Measurements from ENCODE around the gene SDC1. TPM values are rescaled to one million over a fixed set of nuclear protein-coding genes. Genes with fewer than 3 reads are reported as not detected.

Gene SDC1
- total and polyA plus RNA-seq, 2 experiments from 2014 or later, result 92.3 to 107 TPM

DNA sequence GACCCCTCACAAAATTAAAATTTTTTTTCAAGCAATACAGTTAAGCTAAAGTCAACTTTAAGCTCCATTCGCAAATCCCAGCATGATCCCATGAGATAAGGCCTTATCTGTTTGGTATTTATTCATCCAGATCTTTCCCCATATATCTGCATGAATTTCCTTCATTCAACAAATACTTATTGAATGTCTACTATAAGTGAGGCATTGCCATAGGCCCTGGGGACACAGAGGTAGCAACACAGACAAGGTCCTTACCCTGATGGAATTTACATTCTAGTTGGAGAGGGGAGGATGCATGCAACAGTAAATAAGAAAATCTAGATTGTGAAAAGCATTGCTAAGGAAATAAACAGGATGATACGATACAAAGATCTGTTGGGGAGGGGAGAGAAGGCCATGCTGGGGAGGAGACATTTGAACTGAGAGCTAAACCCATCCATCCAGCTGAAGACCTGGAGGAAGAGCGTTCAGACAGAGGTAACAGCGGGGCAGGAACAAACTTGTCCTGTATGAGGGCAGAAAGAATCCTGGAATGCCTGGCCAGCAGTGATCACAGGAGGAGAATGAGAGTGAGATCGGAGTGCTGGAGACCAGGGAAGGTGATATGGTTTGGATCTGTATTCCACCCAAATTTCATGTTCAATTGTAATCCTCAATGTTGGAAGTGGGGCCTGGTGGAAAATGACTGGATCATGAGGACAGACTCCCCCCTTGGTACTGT, 71.6 kb downstream of the SDC1 start:
- H3K9me2 ChIP-seq (replicated peaks; ENCODE audit: insufficient read depth), result no peaks in the 10 kb centered on the region
- H3K9me3 ChIP-seq (ENCODE audit: low read depth), result no peaks in the 10 kb centered on the region
- H3K4me3 ChIP-seq, result no peak overlapping the region
- no peaks in the 10 kb centered on the region for H4K20me1 ChIP-seq (ENCODE audit: insufficient read depth, poor library complexity, severe bottlenecking)
- H3K27ac ChIP-seq, result no peak overlapping the region
- TF ChIP-seq EZH2 (IDR thresholded peaks at IDR 0.05; ENCODE audit: borderline replicate concordance), result no peak
- TF ChIP-seq, protein P1, sequence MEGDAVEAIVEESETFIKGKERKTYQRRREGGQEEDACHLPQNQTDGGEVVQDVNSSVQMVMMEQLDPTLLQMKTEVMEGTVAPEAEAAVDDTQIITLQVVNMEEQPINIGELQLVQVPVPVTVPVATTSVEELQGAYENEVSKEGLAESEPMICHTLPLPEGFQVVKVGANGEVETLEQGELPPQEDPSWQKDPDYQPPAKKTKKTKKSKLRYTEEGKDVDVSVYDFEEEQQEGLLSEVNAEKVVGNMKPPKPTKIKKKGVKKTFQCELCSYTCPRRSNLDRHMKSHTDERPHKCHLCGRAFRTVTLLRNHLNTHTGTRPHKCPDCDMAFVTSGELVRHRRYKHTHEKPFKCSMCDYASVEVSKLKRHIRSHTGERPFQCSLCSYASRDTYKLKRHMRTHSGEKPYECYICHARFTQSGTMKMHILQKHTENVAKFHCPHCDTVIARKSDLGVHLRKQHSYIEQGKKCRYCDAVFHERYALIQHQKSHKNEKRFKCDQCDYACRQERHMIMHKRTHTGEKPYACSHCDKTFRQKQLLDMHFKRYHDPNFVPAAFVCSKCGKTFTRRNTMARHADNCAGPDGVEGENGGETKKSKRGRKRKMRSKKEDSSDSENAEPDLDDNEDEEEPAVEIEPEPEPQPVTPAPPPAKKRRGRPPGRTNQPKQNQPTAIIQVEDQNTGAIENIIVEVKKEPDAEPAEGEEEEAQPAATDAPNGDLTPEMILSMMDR (IDR thresholded peaks at IDR 0.05; ENCODE audit: poor library complexity), result no peak
- no peak for TF ChIP-seq EZH2phosphoT487 (IDR thresholded peaks at IDR 0.05; ENCODE audit: low read depth, severe bottlenecking, unreplicated experiment)
- H3K79me2 ChIP-seq, result no peaks in the 10 kb centered on the region
- no peaks in the 10 kb centered on the region for H3K27me3 ChIP-seq
- WGBS (ENCODE audit: low lambda C conversion rate, missing lambda C conversion rate), result 77% methylated on average over 5 of the region's 5 CpGs
- H3K36me3 ChIP-seq (replicated peaks; ENCODE audit: insufficient read depth, low read depth), result no peaks in the 10 kb centered on the region
- peaks cover 18% of the 10 kb centered on the region for H3K4me1 ChIP-seq (ENCODE audit: insufficient read depth)
- H2AFZ ChIP-seq, result no peak overlapping the region
- DNase-seq (ENCODE audit: low spot score), result no peak
- no peak overlapping the region for H3K4me2 ChIP-seq

DNA sequence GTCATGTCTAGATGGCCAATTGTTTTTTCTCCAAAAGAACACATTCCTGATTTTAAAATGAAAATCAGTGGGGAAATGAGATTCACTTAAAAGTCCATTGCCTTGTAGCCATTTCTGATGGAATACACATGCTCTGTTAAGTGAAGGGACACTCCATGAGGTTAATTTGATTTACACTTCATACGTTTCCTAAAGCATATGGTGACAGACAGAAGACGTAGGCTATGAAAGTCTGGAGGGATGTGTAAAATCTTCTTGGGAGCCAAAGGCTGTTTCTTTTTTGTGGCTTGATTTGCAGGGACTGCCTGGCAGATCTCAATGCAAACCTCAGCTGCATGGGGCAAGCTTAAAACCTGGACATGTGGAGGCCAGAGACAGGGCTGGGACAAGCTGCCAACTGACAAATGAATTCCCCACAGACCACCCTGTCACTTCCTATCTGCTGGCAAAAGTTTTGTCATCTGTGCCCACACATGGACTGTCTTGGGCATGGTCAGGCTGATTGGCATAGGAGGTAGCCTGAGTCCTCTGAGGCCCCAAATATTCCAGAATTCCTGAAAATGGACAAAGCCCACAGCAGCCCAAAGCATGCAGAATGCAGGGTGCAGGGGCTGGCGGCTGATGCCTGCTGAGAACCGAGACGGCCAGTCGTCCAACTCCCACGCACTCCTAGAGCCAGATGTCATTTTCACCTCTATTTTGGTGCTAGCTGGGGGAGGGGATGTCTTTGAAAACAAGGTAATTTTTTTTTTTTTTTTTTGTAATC, 73.9 kb downstream of the SDC1 start:
- no peaks in the 10 kb centered on the region for H3K9me2 ChIP-seq (replicated peaks; ENCODE audit: insufficient read depth)
- H3K9me3 ChIP-seq (ENCODE audit: low read depth), result no peaks in the 10 kb centered on the region
- no peaks in the 10 kb centered on the region for H3K36me3 ChIP-seq (replicated peaks; ENCODE audit: insufficient read depth, low read depth)
- H3K4me2 ChIP-seq, result no peak overlapping the region
- H3K4me3 ChIP-seq, result no peak overlapping the region
- no peak overlapping the region for H2AFZ ChIP-seq
- no peaks in the 10 kb centered on the region for H4K20me1 ChIP-seq (ENCODE audit: insufficient read depth, poor library complexity, severe bottlenecking)
- DNase-seq (ENCODE audit: low spot score), result no peak
- H3K27ac ChIP-seq, result no peak overlapping the region
- no peaks in the 10 kb centered on the region for H3K79me2 ChIP-seq
- H3K4me1 ChIP-seq (ENCODE audit: insufficient read depth), result peaks cover 11% of the 10 kb centered on the region
- H3K27me3 ChIP-seq, result no peaks in the 10 kb centered on the region
- TF ChIP-seq, protein P1 (IDR thresholded peaks at IDR 0.05; ENCODE audit: poor library complexity), result no peak
- TF ChIP-seq EZH2 (IDR thresholded peaks at IDR 0.05; ENCODE audit: borderline replicate concordance), result no peak
- no peak for TF ChIP-seq EZH2phosphoT487 (IDR thresholded peaks at IDR 0.05; ENCODE audit: low read depth, severe bottlenecking, unreplicated experiment)
- WGBS (ENCODE audit: low lambda C conversion rate, missing lambda C conversion rate), result 39% methylated on average over 7 of the region's 7 CpGs

Small RNAs within 50 kb of the gene (small RNA-seq; reads per million reads assigned to genes)
- not detected for gene RN7SL140P
- gene RNU6-961P, result not detected
- gene RNU7-113P, result not detected

Other genes with a start within 250 kb of the SDC1 start
- gene WDR35, start 235.0 kb downstream of the SDC1 start, total RNA-seq, result 4.6 TPM in 2 replicates
- 1.8 and 2.0 TPM in 2 replicates for gene WDR35, start 235.0 kb downstream of the SDC1 start, polyA plus RNA-seq
- gene MATN3, start 212.5 kb downstream of the SDC1 start, total RNA-seq, result 2.3 and 3.5 TPM in 2 replicates
- 6.0 and 6.8 TPM in 2 replicates for gene MATN3, start 212.5 kb downstream of the SDC1 start, polyA plus RNA-seq
- 255 and 338 TPM in 2 replicates for gene LAPTM4A, start 173.5 kb downstream of the SDC1 start, total RNA-seq
- 455 and 484 TPM in 2 replicates for gene LAPTM4A, start 173.5 kb downstream of the SDC1 start, polyA plus RNA-seq
- gene PUM2, start 125.7 kb upstream of the SDC1 start, total RNA-seq, result 55.5 and 60.2 TPM in 2 replicates
- 14.4 TPM in 2 replicates for gene PUM2, start 125.7 kb upstream of the SDC1 start, polyA plus RNA-seq
- 387 and 429 TPM in 2 replicates for gene RHOB, start 221.9 kb upstream of the SDC1 start, total RNA-seq
- 103 and 146 TPM in 2 replicates for gene RHOB, start 221.9 kb upstream of the SDC1 start, polyA plus RNA-seq